HG03025 (cell line): ENCODE data around the gene ZNF827.
A peak's percentile ranks its signal among the peaks of the same experiment; 100 is the strongest.
"Not testable (repeated sequence)": the region's sequence is repeated elsewhere in the genome, so short reads cannot be mapped to it uniquely, and the experiment has no call there.

Source experiments
- ATAC-seq: cut with Tn5 transposase; IDR thresholded peaks from one replicate; pipeline ENCODE4 v1.9.1; 2021; ENCODE audit warnings: mild to moderate bottlenecking, moderate library complexity; ENCODE audit not compliant: unreplicated experiment, low FRiP score

The ZNF827 gene

GRCh38 chr4:145839151-145839550, 99.5 kb downstream of the ZNF827 start:
- no peak for ATAC-seq

GRCh38 chr4:145832384-145832783, 106.2 kb downstream of the ZNF827 start:
- not testable (repeated sequence) for ATAC-seq

GRCh38 chr4:145830699-145831098, 107.9 kb downstream of the ZNF827 start:
- ATAC-seq: peak; percentile 47

- ATAC-seq: peak; percentile 54
These were observed 108.8 kb downstream of the ZNF827 start for GRCh38 chr4:145829629-145830395.

GRCh38 chr4:145828802-145829485, 109.7 kb downstream of the ZNF827 start:
- ATAC-seq: peak; percentile 63

GRCh38 chr4:145827885-145828284, 110.7 kb downstream of the ZNF827 start:
- no peak for ATAC-seq

- no peak for ATAC-seq
These were observed 113.4 kb downstream of the ZNF827 start for GRCh38 chr4:145825255-145825654.

GRCh38 chr4:145824463-145824862, 114.2 kb downstream of the ZNF827 start:
- no peak for ATAC-seq

GRCh38 chr4:145823743-145824142, 114.9 kb downstream of the ZNF827 start:
- ATAC-seq: no peak

GRCh38 chr4:145822581-145822980, 116.0 kb downstream of the ZNF827 start:
- ATAC-seq: no peak

- no peak for ATAC-seq
These were observed 116.4 kb downstream of the ZNF827 start for GRCh38 chr4:145822181-145822580.

- ATAC-seq: no peak
These were observed 116.9 kb downstream of the ZNF827 start for GRCh38 chr4:145821766-145822165.

- no peak for ATAC-seq
These were observed 118.2 kb downstream of the ZNF827 start for GRCh38 chr4:145820407-145820806.

GRCh38 chr4:145819853-145820181, 118.8 kb downstream of the ZNF827 start:
- ATAC-seq: no peak

GRCh38 chr4:145819101-145819852, 119.3 kb downstream of the ZNF827 start:
- ATAC-seq: no peak

- ATAC-seq: no peak
These were observed 120.6 kb downstream of the ZNF827 start for GRCh38 chr4:145818011-145818410.

- no peak for ATAC-seq
These were observed 122.5 kb downstream of the ZNF827 start for GRCh38 chr4:145816091-145816490.

- ATAC-seq: no peak
These were observed 123.0 kb downstream of the ZNF827 start for GRCh38 chr4:145815626-145816025.

GRCh38 chr4:145815027-145815612, 123.5 kb downstream of the ZNF827 start:
- no peak for ATAC-seq

- no peak for ATAC-seq
These were observed 124.4 kb downstream of the ZNF827 start for GRCh38 chr4:145814246-145814645.

- no peak for ATAC-seq
These were observed 125.7 kb downstream of the ZNF827 start for GRCh38 chr4:145812919-145813318.
